HG03280 (cell line): ENCODE results near the gene ARHGEF12.
A peak's percentile ranks its signal among the peaks of the same experiment; 100 is the strongest.

ENCODE experiments used
- ATAC-seq: cut with Tn5 transposase; IDR thresholded peaks from one replicate; pipeline ENCODE4 v1.9.1; 2021; ENCODE audit warnings: mild to moderate bottlenecking, moderate library complexity; ENCODE audit not compliant: unreplicated experiment

The ARHGEF12 gene

DNA sequence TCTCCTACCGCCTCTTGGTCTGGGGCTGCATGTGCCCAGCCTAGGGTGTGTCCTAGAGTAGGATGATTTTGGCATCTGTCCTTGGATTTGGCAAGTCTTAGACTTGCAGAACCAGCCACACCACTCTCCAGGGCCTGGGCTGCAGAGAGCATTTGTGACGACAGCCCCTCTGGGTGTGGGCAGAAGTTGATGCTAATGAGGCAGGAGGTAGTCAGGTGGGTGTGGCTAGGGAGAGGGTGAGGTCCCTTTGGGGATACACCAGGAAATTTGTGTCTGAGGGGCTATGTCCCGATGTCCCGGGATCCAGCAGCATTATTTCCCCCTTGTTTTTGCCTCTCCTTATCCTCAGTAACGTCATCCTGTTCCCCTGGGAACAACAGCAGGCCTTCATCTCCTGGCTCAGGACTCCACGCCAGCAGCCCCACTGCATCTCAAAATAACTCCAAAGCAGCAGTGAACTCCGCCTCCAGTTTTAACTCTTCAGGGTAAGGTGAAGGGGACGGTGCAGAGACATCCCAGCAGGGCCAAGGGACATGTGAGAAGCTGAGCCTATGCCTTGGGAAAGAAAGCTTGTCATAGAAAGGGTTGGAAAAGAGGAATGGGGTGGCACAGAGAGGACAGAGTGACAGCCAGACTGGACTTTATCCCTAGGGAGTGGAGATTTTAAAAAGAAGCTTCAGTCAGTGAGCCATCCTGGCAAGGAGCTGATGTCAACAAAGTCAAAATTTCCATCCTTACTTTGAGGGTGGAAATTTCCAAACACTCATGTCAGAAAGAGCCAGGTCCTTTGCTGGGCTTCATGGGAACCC, 19.1 kb upstream of the ARHGEF12 start:
- no peak for ATAC-seq

- no peak for ATAC-seq
Measured at GRCh38 chr11:120317689-120318480, 18.3 kb upstream of the ARHGEF12 start.

GRCh38 chr11:120318906-120319305, 17.3 kb upstream of the ARHGEF12 start:
- ATAC-seq = no peak

DNA sequence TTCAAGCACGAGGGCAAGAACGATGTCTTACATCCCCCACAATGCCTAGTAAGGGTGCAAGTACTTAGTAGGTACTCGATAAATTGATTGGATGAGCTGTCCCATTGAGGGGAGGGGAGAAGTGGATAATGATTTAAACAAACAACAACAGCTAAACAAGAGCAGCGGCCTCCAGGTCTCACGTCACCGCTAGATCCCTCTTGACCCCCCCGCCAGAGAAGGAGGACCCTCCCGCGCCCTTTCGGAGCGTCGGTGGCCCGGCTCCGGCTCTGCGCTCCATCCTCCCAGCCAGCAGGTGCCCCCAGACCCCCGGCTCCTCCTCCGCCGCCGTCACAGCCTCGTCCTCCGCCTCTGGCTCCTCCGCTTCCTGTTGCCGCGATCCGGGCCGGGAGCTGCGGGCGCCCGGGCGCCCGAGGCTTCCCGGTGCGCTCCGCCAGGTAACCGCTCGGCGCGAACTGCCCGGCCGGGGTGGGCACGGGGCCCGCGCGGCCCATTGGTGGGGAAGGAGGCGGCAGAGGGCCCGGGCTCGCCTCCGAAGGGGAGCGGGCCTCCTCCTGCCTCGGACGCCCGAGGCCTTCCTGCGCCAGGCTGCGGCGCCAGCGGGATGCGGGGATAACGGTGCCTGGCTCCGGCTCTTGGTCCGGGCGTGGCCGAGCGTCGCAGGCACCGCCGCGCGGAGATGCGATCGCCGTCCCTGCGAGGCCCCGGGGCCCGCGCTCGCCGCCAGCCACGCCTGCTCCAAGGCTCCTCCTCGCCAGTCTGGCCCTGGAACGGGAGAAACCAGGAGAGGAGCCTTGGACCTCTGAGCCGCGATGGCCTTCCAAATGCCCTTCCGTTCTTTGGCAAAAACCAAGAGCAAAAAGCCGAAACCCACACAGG, 11.0 kb upstream of the ARHGEF12 start, which contains the start of gene TLCD5:
Gene TLCD5 (plus strand): TSS at position 368 of the 879 bp plus-strand sequence. CDS start 2,143 bp downstream, outside the sequence.
- no peak for ATAC-seq

- no peak for ATAC-seq
Measured at GRCh38 chr11:120326228-120326627, 10.0 kb upstream of the ARHGEF12 start.

- no peak for ATAC-seq
Measured at GRCh38 chr11:120326845-120327281, 9.3 kb upstream of the ARHGEF12 start.

GRCh38 chr11:120327311-120327710, 8.9 kb upstream of the ARHGEF12 start:
- ATAC-seq = no peak

DNA sequence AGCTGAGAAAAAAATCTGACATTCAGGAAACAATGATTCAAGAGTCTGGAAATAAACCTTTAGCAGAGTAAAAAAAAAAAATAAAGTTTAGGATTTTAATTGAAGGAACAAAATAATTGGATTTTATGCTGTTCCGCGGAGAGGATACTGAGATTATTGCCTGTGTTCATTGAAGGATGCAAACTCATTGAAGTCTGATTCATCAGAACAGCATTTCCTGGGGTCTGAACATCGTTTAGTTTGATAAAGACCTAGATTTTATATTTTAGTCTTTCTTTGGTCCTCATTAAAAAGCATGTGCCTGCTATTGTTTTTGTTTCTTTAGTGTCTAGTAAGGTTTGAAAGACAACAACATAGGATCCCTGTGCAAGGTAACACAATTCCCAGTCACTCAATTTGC, 6.7 kb upstream of the ARHGEF12 start:
- ATAC-seq = no peak

- no peak for ATAC-seq
Measured at GRCh38 chr11:120330045-120330444, 6.2 kb upstream of the ARHGEF12 start.

DNA sequence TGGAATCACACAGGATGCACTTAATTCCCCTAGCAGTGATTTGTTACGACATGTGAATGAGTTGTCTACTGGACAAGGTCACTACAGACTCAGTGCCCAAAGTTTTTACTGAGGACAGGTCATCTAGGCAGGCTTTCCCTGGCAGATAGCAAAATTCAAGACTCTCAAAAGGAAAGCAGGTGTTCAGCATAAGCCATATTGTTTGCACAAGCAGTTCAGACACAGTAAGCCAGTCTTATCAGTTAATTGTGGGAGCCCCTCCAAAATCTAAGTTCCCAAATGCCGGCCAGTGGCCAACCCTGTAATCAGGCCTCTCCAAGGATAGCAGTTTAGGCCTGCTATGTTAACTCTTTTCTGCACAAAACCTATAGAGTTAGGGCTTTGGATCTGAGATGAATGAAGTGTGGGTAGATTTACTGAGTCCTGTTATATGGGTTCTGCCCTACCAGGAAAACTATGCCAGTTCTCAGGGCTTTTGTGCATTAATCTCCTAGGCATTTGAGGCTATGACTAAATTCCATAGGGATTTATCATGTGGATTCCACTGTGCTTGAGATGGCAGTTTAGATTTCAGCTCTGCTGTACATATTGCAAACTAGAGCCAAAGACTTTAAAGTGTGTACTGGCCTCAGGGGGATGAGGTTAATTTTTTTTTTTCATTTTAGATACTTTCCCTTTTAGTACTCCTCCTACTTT, 4.8 kb upstream of the ARHGEF12 start:
- ATAC-seq = no peak

GRCh38 chr11:120332822-120333716, 3.1 kb upstream of the ARHGEF12 start:
- no peak for ATAC-seq

DNA sequence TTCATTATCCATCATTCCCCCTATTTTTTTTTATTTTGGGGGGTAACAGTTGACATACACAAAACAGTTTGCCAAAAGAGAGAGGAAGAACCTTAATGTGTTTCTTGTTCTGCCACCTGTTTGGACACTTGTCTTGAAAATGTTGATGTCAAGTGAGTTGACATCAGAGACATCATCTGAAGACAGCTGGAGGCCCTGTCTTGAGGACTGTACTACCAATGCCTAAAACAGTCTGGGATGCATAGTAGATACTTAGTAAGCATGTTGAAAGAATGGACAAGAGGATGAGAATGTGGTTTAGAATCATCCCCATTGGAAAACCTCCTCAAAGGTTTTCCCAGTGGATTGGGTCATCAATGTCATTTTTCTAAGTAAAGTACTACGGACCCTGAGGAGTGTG, 2.4 kb upstream of the ARHGEF12 start:
- no peak for ATAC-seq

- no peak for ATAC-seq
Measured at GRCh38 chr11:120334332-120334731, 1.9 kb upstream of the ARHGEF12 start.

DNA sequence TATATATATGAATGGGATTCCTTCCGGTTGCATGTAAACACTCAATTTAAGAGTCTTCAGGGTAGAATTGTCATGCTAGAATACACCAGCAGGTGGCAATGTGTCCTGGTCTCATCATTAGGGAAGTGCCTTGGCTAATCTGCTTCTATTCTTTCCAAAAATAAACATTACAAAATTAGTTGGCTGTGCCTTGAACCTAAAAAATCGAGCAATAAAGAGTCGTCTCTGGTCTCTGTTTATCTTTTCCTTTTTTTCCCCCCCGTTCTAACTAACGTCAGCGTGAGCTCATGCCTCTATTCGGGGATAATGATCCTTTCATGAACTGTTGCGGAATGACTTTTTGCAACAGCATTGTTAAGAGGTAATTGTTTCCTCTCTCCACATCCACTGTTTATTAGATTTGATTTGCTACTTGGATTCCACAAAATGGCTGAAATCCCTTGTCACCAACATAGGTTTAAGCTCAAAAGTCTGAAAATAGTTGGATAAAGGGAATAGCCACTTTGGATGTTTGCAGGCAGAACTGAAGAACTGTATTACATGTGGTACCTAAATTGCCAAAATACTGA, 1.2 kb upstream of the ARHGEF12 start:
- no peak for ATAC-seq

DNA sequence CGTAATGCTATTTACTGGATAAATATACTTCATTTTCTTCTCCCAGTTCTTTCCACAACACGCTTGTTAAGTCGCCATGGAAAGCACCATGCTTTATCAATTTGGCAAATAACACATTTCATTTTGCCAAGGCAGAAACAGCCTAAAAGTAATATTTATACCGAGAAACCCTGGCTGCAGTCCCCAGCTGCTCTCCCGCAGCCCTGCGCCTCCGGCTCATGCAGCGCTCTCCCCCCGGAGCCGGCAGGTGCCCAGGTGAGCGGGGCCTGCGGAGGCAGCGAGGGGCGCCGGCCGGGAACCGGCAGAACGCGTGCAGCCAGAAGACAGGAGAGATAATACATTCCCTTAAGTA, 681 bp upstream of the ARHGEF12 start:
- no peak for ATAC-seq

DNA sequence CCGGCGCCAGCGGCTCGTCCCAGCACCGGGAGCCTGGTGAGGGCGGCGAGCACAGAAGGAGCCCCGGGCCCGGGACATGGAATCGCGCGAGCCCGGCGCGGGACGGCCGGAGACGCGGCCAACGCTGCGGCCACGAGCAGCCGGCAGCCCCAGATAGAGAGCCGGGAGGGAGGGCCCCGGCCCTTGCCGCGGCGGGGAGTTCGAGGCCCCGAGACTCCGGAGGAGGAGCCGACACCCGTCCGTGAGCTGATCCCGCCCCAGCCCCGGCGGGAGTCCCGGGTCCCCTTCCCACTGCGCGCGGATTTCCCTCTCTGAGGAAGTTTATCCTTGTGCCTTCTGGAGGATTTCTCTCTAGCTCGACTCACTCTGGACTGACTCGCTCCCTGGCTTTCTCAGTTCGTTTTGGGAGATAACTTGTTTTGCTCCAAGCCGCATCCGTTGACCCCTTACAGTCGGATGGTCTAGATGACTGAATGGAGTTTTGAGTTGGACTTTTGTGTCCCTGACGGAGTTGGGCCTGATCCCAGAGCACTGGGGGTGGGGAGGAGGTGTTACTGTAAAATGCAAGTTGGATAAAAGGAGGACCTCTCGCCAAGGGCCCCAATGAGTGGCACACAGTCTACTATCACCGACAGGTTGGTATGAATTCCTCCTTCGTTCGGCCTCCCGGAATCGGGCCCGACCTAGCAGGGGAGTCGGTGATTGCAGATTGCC, 585 bp downstream of the ARHGEF12 start:
- peak; percentile 47 for ATAC-seq

GRCh38 chr11:120337355-120338106, 1.3 kb downstream of the ARHGEF12 start:
- no peak for ATAC-seq
